ENCODE results near the gene PTPRK. TPM values are rescaled to one million over a fixed set of nuclear protein-coding genes. Genes with fewer than 3 reads are reported as not detected.

PTPRK gene
- total and polyA plus RNA-seq, 2 of the 13 experiments (the other 11 are each of a cell fraction or from before 2014, with no cell fraction given): 43.6 to 98.3 TPM

- no peak for TF ChIP-seq DPF2 (CRISPR knock-in tag; IDR thresholded peaks at IDR 0.05; ENCODE audit: borderline replicate concordance, low read depth)
- no peak for TF ChIP-seq RFXAP (CRISPR knock-in tag; IDR thresholded peaks at IDR 0.05; ENCODE audit: borderline replicate concordance)
- TF ChIP-seq, protein P1, sequence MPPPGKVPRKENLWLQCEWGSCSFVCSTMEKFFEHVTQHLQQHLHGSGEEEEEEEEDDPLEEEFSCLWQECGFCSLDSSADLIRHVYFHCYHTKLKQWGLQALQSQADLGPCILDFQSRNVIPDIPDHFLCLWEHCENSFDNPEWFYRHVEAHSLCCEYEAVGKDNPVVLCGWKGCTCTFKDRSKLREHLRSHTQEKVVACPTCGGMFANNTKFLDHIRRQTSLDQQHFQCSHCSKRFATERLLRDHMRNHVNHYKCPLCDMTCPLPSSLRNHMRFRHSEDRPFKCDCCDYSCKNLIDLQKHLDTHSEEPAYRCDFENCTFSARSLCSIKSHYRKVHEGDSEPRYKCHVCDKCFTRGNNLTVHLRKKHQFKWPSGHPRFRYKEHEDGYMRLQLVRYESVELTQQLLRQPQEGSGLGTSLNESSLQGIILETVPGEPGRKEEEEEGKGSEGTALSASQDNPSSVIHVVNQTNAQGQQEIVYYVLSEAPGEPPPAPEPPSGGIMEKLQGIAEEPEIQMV (CRISPR knock-in tag; IDR thresholded peaks at IDR 0.05; ENCODE audit: low read depth): no peak
- TF ChIP-seq TRAFD1 (CRISPR knock-in tag; IDR thresholded peaks at IDR 0.05; ENCODE audit: borderline replicate concordance): peak; percentile 31; the same call in 1 of the 2 replicates
- TF ChIP-seq ZBTB40 (IDR thresholded peaks at IDR 0.05): no peak
- no peak; the same call in 1 of the 2 replicates for TF ChIP-seq ZBTB40 (CRISPR knock-in tag; IDR thresholded peaks at IDR 0.05)
- no peak for TF ChIP-seq ZBTB37 (CRISPR knock-in tag; IDR thresholded peaks at IDR 0.05)
- TF ChIP-seq ZNF772 (CRISPR knock-in tag; IDR thresholded peaks at IDR 0.05): peak; percentile 69; the same call in 1 of the 2 replicates
- TF ChIP-seq ZNF543 (CRISPR knock-in tag; IDR thresholded peaks at IDR 0.05): peak; percentile 98
- TF ChIP-seq RBAK (CRISPR knock-in tag; IDR thresholded peaks at IDR 0.05): no peak
- TF ChIP-seq AHR (CRISPR knock-in tag; IDR thresholded peaks at IDR 0.05): 0 out of 2 replicates have a peak, but pooled peaks have one; percentile 4
- TF ChIP-seq MED1 (CRISPR knock-in tag; IDR thresholded peaks at IDR 0.05): peak; percentile 57
- TF ChIP-seq, protein P2, sequence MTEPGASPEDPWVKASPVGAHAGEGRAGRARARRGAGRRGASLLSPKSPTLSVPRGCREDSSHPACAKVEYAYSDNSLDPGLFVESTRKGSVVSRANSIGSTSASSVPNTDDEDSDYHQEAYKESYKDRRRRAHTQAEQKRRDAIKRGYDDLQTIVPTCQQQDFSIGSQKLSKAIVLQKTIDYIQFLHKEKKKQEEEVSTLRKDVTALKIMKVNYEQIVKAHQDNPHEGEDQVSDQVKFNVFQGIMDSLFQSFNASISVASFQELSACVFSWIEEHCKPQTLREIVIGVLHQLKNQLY (CRISPR knock-in tag; IDR thresholded peaks at IDR 0.05): no peak
- TF ChIP-seq RBM39 (IDR thresholded peaks at IDR 0.05; ENCODE audit: low read depth, low read length, poor library complexity, severe bottlenecking): peak; percentile 90
Measured at GRCh38 chr6:128520436-128521281, at the start of gene PTPRK (continued).

All from HepG2 (cell line).